Liver (tissue), 9 donors: Measurements from ENCODE around the gene TOX2. TPM values are rescaled to one million over a fixed set of nuclear protein-coding genes. Genes with fewer than 3 reads are reported as not detected.

Experiments
- DNase-seq: peaks from one replicate; pipeline ENCODE4 v3.0.0-alpha.2; 2017; ENCODE audit warnings: low spot score
- H3K27ac ChIP-seq, 2 donors: one replicate each; pipeline ENCODE4 v1.7.0; 2013; ENCODE audit warnings: inconsistent platforms in 2 of 2, low read length in 2 of 2, control low read depth in 1 of 2, low read depth in 1 of 2, mild to moderate bottlenecking in 1 of 2
- H3K27me3 ChIP-seq, 4 donors: one replicate each; pipeline versions ENCODE4 v1.6.1 to v1.7.0; 2013; ENCODE audit warnings: low read length in 3 of 4, inconsistent platforms in 1 of 4, mild to moderate bottlenecking in 1 of 4, moderate library complexity in 1 of 4; ENCODE audit not compliant: control insufficient read depth in 4 of 4, insufficient read depth in 4 of 4
- H3K36me3 ChIP-seq, 4 donors: one replicate each; pipeline versions ENCODE4 v1.6.1 to v1.7.0; 2013; ENCODE audit warnings: low read length in 3 of 4, mild to moderate bottlenecking in 3 of 4, low read depth in 1 of 4, moderate library complexity in 1 of 4; ENCODE audit not compliant: control insufficient read depth in 4 of 4, insufficient read depth in 3 of 4
- H3K4me1 ChIP-seq, 4 donors: one replicate each; pipeline versions ENCODE4 v1.6.1 to v1.7.0; 2013; ENCODE audit warnings: low read length in 3 of 4, mild to moderate bottlenecking in 3 of 4, moderate library complexity in 1 of 4; ENCODE audit not compliant: control insufficient read depth in 4 of 4, insufficient read depth in 4 of 4
- H3K4me3 ChIP-seq, 3 donors: one replicate each; pipeline versions ENCODE4 v1.6.1 to v1.7.0; 2013; ENCODE audit warnings: low read length in 3 of 3, control low read depth in 1 of 3, low read depth in 1 of 3, mild to moderate bottlenecking in 1 of 3
- H3K9ac ChIP-seq, 2 donors: one replicate each; pipeline ENCODE4 v1.7.0; 2013; ENCODE audit warnings: low read length in 2 of 2, mild to moderate bottlenecking in 2 of 2, moderate library complexity in 2 of 2, control low read depth in 1 of 2, low read depth in 1 of 2
- H3K9me3 ChIP-seq, 4 donors: one replicate each; pipeline versions ENCODE4 v1.6.1 to v1.7.0; 2013; ENCODE audit warnings: low read length in 3 of 4; ENCODE audit not compliant: control insufficient read depth in 4 of 4
- ATF3 ChIP-seq: IDR thresholded peaks from 2 replicates; pipeline ENCODE4 v1.6.1; 2016; ENCODE audit warnings: antibody characterized with exemption
- CTCF ChIP-seq: fragments of 150-350 bp; IDR thresholded peaks from 2 replicates; pipeline ENCODE4 v1.5.1; 2017; ENCODE audit warnings: improper control_type of control experiment, low read depth, low read length; ENCODE audit not compliant: missing input control
- EGR1 ChIP-seq, 2 donors: IDR thresholded peaks; 2 replicates each; pipeline ENCODE4 v1.6.1; 2016 to 2018; ENCODE audit warnings: antibody characterized with exemption in 2 of 2, low read depth in 2 of 2
- FOXA1 ChIP-seq: IDR thresholded peaks from 2 replicates; pipeline ENCODE4 v1.6.1; 2016; ENCODE audit warnings: antibody characterized with exemption
- GABPA ChIP-seq, 2 donors: IDR thresholded peaks in 1 of 2; conservative IDR thresholded peaks in 1 of 2; 2 replicates each; pipeline ENCODE4 v1.6.1; 2016; ENCODE audit warnings: antibody characterized with exemption in 2 of 2, mild to moderate bottlenecking in 1 of 2, moderate library complexity in 1 of 2
- HNF4A ChIP-seq, 2 donors: conservative IDR thresholded peaks; 2 replicates each; pipeline ENCODE4 v1.6.1; 2016; ENCODE audit warnings: antibody characterized with exemption in 2 of 2, mild to moderate bottlenecking in 2 of 2
- HNF4G ChIP-seq: IDR thresholded peaks from 2 replicates; pipeline ENCODE4 v1.6.1; 2016; ENCODE audit warnings: antibody characterized with exemption
- JUND ChIP-seq, 2 donors: IDR thresholded peaks; 2 replicates each; pipeline ENCODE4 v1.6.1; 2016; ENCODE audit warnings: antibody characterized with exemption in 2 of 2
- MAX ChIP-seq: IDR thresholded peaks from 2 replicates; pipeline ENCODE4 v1.6.1; 2016; ENCODE audit warnings: antibody characterized with exemption
- NR2F2 ChIP-seq: IDR thresholded peaks from 2 replicates; pipeline ENCODE4 v1.6.1; 2016; ENCODE audit warnings: antibody characterized with exemption
- RAD21 ChIP-seq, 2 donors: IDR thresholded peaks; 2 replicates each; pipeline ENCODE4 v1.6.1; 2016; ENCODE audit warnings: antibody characterized with exemption in 2 of 2, mild to moderate bottlenecking in 2 of 2
- REST ChIP-seq: IDR thresholded peaks from 2 replicates; pipeline ENCODE4 v1.6.1; 2016; ENCODE audit warnings: antibody characterized with exemption, mild to moderate bottlenecking
- RXRA ChIP-seq, 2 donors: IDR thresholded peaks; 2 replicates each; pipeline ENCODE4 v1.6.1; 2017 to 2018; ENCODE audit warnings: antibody characterized with exemption in 2 of 2, mild to moderate bottlenecking in 1 of 2
- SP1 ChIP-seq: IDR thresholded peaks from 2 replicates; pipeline ENCODE4 v1.6.1; 2018; ENCODE audit warnings: antibody characterized with exemption, mild to moderate bottlenecking
- TAF1 ChIP-seq: conservative IDR thresholded peaks from 2 replicates; pipeline ENCODE4 v1.6.1; 2016; ENCODE audit warnings: antibody characterized with exemption, mild to moderate bottlenecking
- YY1 ChIP-seq: IDR thresholded peaks from 2 replicates; pipeline ENCODE4 v1.6.1; 2016; ENCODE audit warnings: antibody characterized with exemption, mild to moderate bottlenecking
- ZBTB33 ChIP-seq: IDR thresholded peaks from 2 replicates; pipeline ENCODE4 v1.6.1; 2016; ENCODE audit warnings: antibody characterized with exemption
- WGBS: extraction: QIAGEN DNeasy Blood & Tissue Kit; methylation state at CpG from one replicate; pipeline ENCODE4 v1.1.7; 2013; 5-methylcytosine and 5-hydroxymethylcytosine counted together
- polyA plus RNA-seq, 2 donors: library from polyadenylated mRNA; stranded (reverse) in 1 of 2; unstranded in 1 of 2; fragments of 200-250 nt in 1 of 2; fragments of >200 nt in 1 of 2; fragmentation: Nextera tagmentation in 1 of 2; extraction: Ambion mirVana in 1 of 2; gene quantifications; one replicate each; pipeline versions ENCODE4 v1.2.1 to v1.2.3, GENCODE V29; 2013 to 2015
- total RNA-seq, 2 donors: library from RNA; depleted of rRNA; stranded (reverse); fragments of >200 nt; gene quantifications; one replicate each; pipeline ENCODE4 v1.2.3, GENCODE V29; 2014
- donor health status: healthy.
- donor health status: healthy.
- donor health status: healthy.
- donor health status: healthy.
- donor health status: healthy.

Gene TOX2
- total and polyA plus RNA-seq, 4 donors = 0.33 to 2.7 (median 1.4) TPM

- 48% methylated on average over 5 of the region's 5 CpGs for WGBS
- no peaks in the 10 kb centered on the region for H3K4me1 ChIP-seq
- no peak for DNase-seq
- no peak overlapping the region for H3K4me3 ChIP-seq
- H3K36me3 ChIP-seq = no peaks in the 10 kb centered on the region
- H3K9me3 ChIP-seq = peaks cover 0 to 5% (median under 1%) of the 10 kb centered on the region in 4 donors
- no peak overlapping the region for H3K27ac ChIP-seq
- TF ChIP-seq SP1 (no peak), HNF4A (conservative IDR thresholded peaks at IDR 0.05) (no peak), TAF1 (no peak), FOXA1 (no peak), ATF3 (no peak), JUND (IDR thresholded peaks at IDR 0.05) (no peak), REST (no peak), RAD21 (IDR thresholded peaks at IDR 0.05) (no peak), NR2F2 (no peak), HNF4G (no peak), EGR1 (IDR thresholded peaks at IDR 0.05; ENCODE audit: low read depth in 2 of 2) (no peak), MAX (no peak), YY1 (no peak), GABPA (IDR thresholded peaks at IDR 0.05 in 1 of 2, conservative IDR thresholded peaks at IDR 0.05 in 1 of 2) (no peak), ZBTB33 (no peak), CTCF (no peak), RXRA (IDR thresholded peaks at IDR 0.05) (no peak)
- H3K27me3 ChIP-seq = peaks cover 0 to 6% (median 0%) of the 10 kb centered on the region in 4 donors
- no peak overlapping the region for H3K9ac ChIP-seq
Observed at GRCh38 chr20:44109951-44110361, 195.3 kb downstream of the TOX2 start.
